IPS-18c (cell line): ENCODE measurements around the gene STK17A.
"Not testable (repeated sequence)": the region's sequence is repeated elsewhere in the genome, so short reads cannot be mapped to it uniquely, and the experiment has no call there.

Experiments
- H3K4me3 ChIP-seq: 2 replicates; pipeline ENCODE4 v1.7.0; 2013; ENCODE audit warnings: low read depth, mild to moderate bottlenecking, low read length, moderate library complexity; ENCODE audit not compliant: insufficient read depth
- H3K9me3 ChIP-seq: one replicate; pipeline ENCODE4 v1.6.1; 2013; ENCODE audit warnings: mild to moderate bottlenecking, low read length, moderate library complexity; ENCODE audit not compliant: control insufficient read depth, insufficient read depth

STK17A gene

GRCh38 chr7:43559946-43560335, 23.0 kb upstream of the STK17A start:
- no peak overlapping the region for H3K4me3 ChIP-seq
- no peaks in the 10 kb centered on the region for H3K9me3 ChIP-seq

GRCh38 chr7:43560742-43561330, 22.1 kb upstream of the STK17A start:
- Histone ChIP-seq H3K9me3 (no peaks in the 10 kb centered on the region), H3K4me3 (no peak overlapping the region)

GRCh38 chr7:43562383-43562782, 20.5 kb upstream of the STK17A start:
- H3K9me3 ChIP-seq = no peaks in the 10 kb centered on the region

GRCh38 chr7:43565786-43566185, 17.1 kb upstream of the STK17A start:
- Histone ChIP-seq H3K9me3 (no peaks in the 10 kb centered on the region), H3K4me3 (no peak overlapping the region)

More at GRCh38 chr7:43562383-43562782, 20.5 kb upstream of the STK17A start:
- H3K4me3 ChIP-seq = no peak overlapping the region

GRCh38 chr7:43568529-43568928, 14.4 kb upstream of the STK17A start:
- H3K9me3 ChIP-seq = no peaks in the 10 kb centered on the region
- H3K4me3 ChIP-seq = no peak overlapping the region

- H3K9me3 ChIP-seq = no peaks in the 10 kb centered on the region
- no peak overlapping the region for H3K4me3 ChIP-seq
These were observed 13.5 kb upstream of the STK17A start for GRCh38 chr7:43569424-43569823.

GRCh38 chr7:43570688-43571365, 12.1 kb upstream of the STK17A start:
- Histone ChIP-seq H3K9me3 (no peaks in the 10 kb centered on the region), H3K4me3 (no peak overlapping the region)

GRCh38 chr7:43572516-43573049, 10.3 kb upstream of the STK17A start:
- H3K4me3 ChIP-seq = no peak overlapping the region
- no peaks in the 10 kb centered on the region for H3K9me3 ChIP-seq

GRCh38 chr7:43573832-43574231, 9.1 kb upstream of the STK17A start:
- H3K4me3 ChIP-seq = not testable (repeated sequence)

GRCh38 chr7:43575506-43575905, 7.4 kb upstream of the STK17A start:
- no peak overlapping the region for H3K4me3 ChIP-seq
- no peaks in the 10 kb centered on the region for H3K9me3 ChIP-seq

More at GRCh38 chr7:43573832-43574231, 9.1 kb upstream of the STK17A start:
- not testable (repeated sequence) for H3K9me3 ChIP-seq

GRCh38 chr7:43576241-43576640, 6.7 kb upstream of the STK17A start:
- Histone ChIP-seq H3K4me3 (no peak overlapping the region), H3K9me3 (no peaks in the 10 kb centered on the region)

- H3K9me3 ChIP-seq = no peaks in the 10 kb centered on the region
- H3K4me3 ChIP-seq = no peak overlapping the region
These were observed 5.4 kb upstream of the STK17A start for GRCh38 chr7:43577485-43577951.

- H3K4me3 ChIP-seq = peak overlapping the region; percentile 90
- H3K9me3 ChIP-seq = peaks cover 2% of the 10 kb centered on the region
These were observed 701 bp downstream of the STK17A start for GRCh38 chr7:43583424-43584194.

- peak overlapping the region; percentile 90 for H3K4me3 ChIP-seq
- peaks cover 2% of the 10 kb centered on the region for H3K9me3 ChIP-seq
These were observed 1.3 kb downstream of the STK17A start for GRCh38 chr7:43584195-43584586.

- H3K9me3 ChIP-seq, H3K4me3 ChIP-seq: not testable (repeated sequence)
These were observed 1.8 kb downstream of the STK17A start for GRCh38 chr7:43584733-43585132.

GRCh38 chr7:43585562-43585961, 2.7 kb downstream of the STK17A start:
- peaks cover 2% of the 10 kb centered on the region for H3K9me3 ChIP-seq
- H3K4me3 ChIP-seq = no peak overlapping the region

- Histone ChIP-seq H3K4me3 (no peak overlapping the region), H3K9me3 (peaks cover 2% of the 10 kb centered on the region)
These were observed 3.5 kb downstream of the STK17A start for GRCh38 chr7:43586251-43586900.
